Astrocyte (in vitro differentiated cells and primary cell): ENCODE measurements around the gene GALNT17. TPM values are rescaled to one million over a fixed set of nuclear protein-coding genes. Genes with fewer than 3 reads are reported as not detected.
"Not testable (repeated sequence)": the region's sequence is repeated elsewhere in the genome, so short reads cannot be mapped to it uniquely, and the experiment has no call there.

ENCODE experiments used
- DNase-seq: peaks from one replicate; pipeline ENCODE4 v3.0.0-alpha.2; 2010; ENCODE audit warnings: low read depth
- FAIRE-seq: peaks from 2 replicates; lab custom pipeline; 2011; peaks lifted over from hg19 to GRCh38; lab: Jason Lieb, UNC
- H2AFZ ChIP-seq: 2 replicates; pipeline ENCODE4 v1.6.0; 2012; ENCODE audit warnings: low read depth, low read length, inconsistent platforms
- H3K27ac ChIP-seq: 2 replicates; pipeline ENCODE4 v1.5.1; 2011; ENCODE audit warnings: low read depth, low read length, inconsistent platforms
- H3K27me3 ChIP-seq: 2 replicates; pipeline ENCODE4 v1.6.0; 2011; ENCODE audit warnings: low read length, inconsistent platforms; ENCODE audit not compliant: insufficient read depth
- H3K36me3 ChIP-seq: 2 replicates; pipeline ENCODE4 v1.5.1; 2011; ENCODE audit warnings: low read length, inconsistent platforms; ENCODE audit not compliant: insufficient read depth
- H3K4me1 ChIP-seq: 2 replicates; pipeline ENCODE4 v1.5.1; 2011; ENCODE audit warnings: low read length, inconsistent platforms; ENCODE audit not compliant: insufficient read depth
- H3K4me2 ChIP-seq: 2 replicates; pipeline ENCODE4 v1.6.0; 2012; ENCODE audit warnings: low read length, inconsistent platforms
- H3K4me3 ChIP-seq: 2 replicates; pipeline ENCODE4 v1.5.1; 2011; ENCODE audit warnings: low read depth, mild to moderate bottlenecking, low read length, inconsistent platforms; ENCODE audit not compliant: insufficient read depth
- H3K79me2 ChIP-seq: 2 replicates; pipeline ENCODE4 v1.6.0; 2012; ENCODE audit warnings: mild to moderate bottlenecking, low read length, inconsistent platforms; ENCODE audit not compliant: insufficient read depth
- H3K9ac ChIP-seq: 2 replicates; pipeline ENCODE4 v1.6.0; 2012; ENCODE audit warnings: mild to moderate bottlenecking, low read length, inconsistent platforms
- H3K9me3 ChIP-seq: 2 replicates; pipeline ENCODE4 v1.5.1; 2012; ENCODE audit warnings: low read depth, mild to moderate bottlenecking, low read length, inconsistent platforms; ENCODE audit not compliant: insufficient read depth
- H4K20me1 ChIP-seq: 2 replicates; pipeline ENCODE4 v1.6.0; 2012; ENCODE audit warnings: low read length, inconsistent platforms; ENCODE audit not compliant: insufficient read depth
- H3K27ac Mint-ChIP-seq: one replicate; pipeline ENCODE4 v1.8.0; 2021; ENCODE audit warnings: mild to moderate bottlenecking, mixed read lengths; ENCODE audit not compliant: unreplicated experiment
- H3K27me3 Mint-ChIP-seq: one replicate; pipeline ENCODE4 v1.8.0; 2021; ENCODE audit warnings: low read depth, mixed read lengths; ENCODE audit not compliant: unreplicated experiment
- H3K36me3 Mint-ChIP-seq: one replicate; pipeline ENCODE4 v1.8.0; 2021; ENCODE audit warnings: low read depth, mixed read lengths; ENCODE audit not compliant: unreplicated experiment
- H3K4me1 Mint-ChIP-seq: one replicate; pipeline ENCODE4 v1.8.0; 2021; ENCODE audit warnings: low read depth, mixed read lengths; ENCODE audit not compliant: unreplicated experiment
- H3K4me3 Mint-ChIP-seq: one replicate; pipeline ENCODE4 v1.8.0; 2021; ENCODE audit warnings: mild to moderate bottlenecking, moderate library complexity, mixed read lengths; ENCODE audit not compliant: unreplicated experiment
- H3K9me3 Mint-ChIP-seq: one replicate; pipeline ENCODE4 v1.8.0; 2021; ENCODE audit warnings: mild to moderate bottlenecking, mixed read lengths; ENCODE audit not compliant: unreplicated experiment
- EZH2 ChIP-seq: IDR thresholded peaks from 2 replicates; pipeline ENCODE4 v1.6.1; 2012; ENCODE audit warnings: mild to moderate bottlenecking, low read length, inconsistent platforms; ENCODE audit not compliant: insufficient read depth
- total RNA-seq: library from RNA; stranded (reverse); gene quantifications from 2 replicates; pipeline ENCODE4 v1.2.1, GENCODE V29; 2021
- TF ChIP-seq, protein P1 (sequence below): IDR thresholded peaks from 2 replicates; pipeline ENCODE4 v1.5.1; 2011; ENCODE audit warnings: low read depth, mild to moderate bottlenecking, inconsistent platforms, low read length, moderate library complexity; ENCODE audit not compliant: insufficient read depth

The GALNT17 gene
- total RNA-seq, 1 donor from 2014 or later = 7.8 TPM

DNA sequence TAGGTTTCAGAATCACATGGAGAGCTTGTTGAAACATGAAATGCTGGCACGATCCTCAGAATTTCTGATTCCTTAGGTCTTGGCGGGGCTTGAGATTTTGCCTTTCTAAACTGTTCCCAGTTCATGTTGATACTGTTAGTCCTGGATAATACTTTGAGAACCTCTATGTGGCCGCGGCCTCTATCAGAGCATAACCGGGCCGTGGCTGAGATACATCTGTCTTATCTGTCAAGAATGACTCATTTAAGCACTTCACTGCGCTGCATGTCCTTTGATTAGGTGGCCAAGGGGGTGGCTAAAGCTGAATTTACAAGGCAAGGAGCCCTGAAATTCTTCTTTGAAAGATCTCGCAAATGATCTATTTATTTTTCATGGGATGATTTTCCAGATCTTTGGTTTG lies 66.9 kb downstream of the GALNT17 start:
- H3K9me3 Mint-ChIP-seq = peaks cover 2% of the 10 kb centered on the region
- H3K4me3 ChIP-seq = no peak overlapping the region
- no peak overlapping the region for H3K27ac ChIP-seq
- no peaks in the 10 kb centered on the region for H4K20me1 ChIP-seq
- FAIRE-seq (no peak), DNase-seq (no peak)
- no peaks in the 10 kb centered on the region for H3K4me1 ChIP-seq
- no peak overlapping the region for H3K27ac Mint-ChIP-seq
- TF ChIP-seq, protein P1, sequence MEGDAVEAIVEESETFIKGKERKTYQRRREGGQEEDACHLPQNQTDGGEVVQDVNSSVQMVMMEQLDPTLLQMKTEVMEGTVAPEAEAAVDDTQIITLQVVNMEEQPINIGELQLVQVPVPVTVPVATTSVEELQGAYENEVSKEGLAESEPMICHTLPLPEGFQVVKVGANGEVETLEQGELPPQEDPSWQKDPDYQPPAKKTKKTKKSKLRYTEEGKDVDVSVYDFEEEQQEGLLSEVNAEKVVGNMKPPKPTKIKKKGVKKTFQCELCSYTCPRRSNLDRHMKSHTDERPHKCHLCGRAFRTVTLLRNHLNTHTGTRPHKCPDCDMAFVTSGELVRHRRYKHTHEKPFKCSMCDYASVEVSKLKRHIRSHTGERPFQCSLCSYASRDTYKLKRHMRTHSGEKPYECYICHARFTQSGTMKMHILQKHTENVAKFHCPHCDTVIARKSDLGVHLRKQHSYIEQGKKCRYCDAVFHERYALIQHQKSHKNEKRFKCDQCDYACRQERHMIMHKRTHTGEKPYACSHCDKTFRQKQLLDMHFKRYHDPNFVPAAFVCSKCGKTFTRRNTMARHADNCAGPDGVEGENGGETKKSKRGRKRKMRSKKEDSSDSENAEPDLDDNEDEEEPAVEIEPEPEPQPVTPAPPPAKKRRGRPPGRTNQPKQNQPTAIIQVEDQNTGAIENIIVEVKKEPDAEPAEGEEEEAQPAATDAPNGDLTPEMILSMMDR = no peak
- no peak for TF ChIP-seq EZH2
- H3K27me3 Mint-ChIP-seq = no peaks in the 10 kb centered on the region
- no peak overlapping the region for H2AFZ ChIP-seq
- no peaks in the 10 kb centered on the region for H3K27me3 ChIP-seq
- no peak overlapping the region for H3K4me3 Mint-ChIP-seq
- no peak overlapping the region for H3K9ac ChIP-seq
- no peaks in the 10 kb centered on the region for H3K9me3 ChIP-seq
- H3K36me3 Mint-ChIP-seq = no peaks in the 10 kb centered on the region
- no peaks in the 10 kb centered on the region for H3K4me1 Mint-ChIP-seq
- no peak overlapping the region for H3K4me2 ChIP-seq
- no peaks in the 10 kb centered on the region for H3K79me2 ChIP-seq
- H3K36me3 ChIP-seq = no peaks in the 10 kb centered on the region

DNA sequence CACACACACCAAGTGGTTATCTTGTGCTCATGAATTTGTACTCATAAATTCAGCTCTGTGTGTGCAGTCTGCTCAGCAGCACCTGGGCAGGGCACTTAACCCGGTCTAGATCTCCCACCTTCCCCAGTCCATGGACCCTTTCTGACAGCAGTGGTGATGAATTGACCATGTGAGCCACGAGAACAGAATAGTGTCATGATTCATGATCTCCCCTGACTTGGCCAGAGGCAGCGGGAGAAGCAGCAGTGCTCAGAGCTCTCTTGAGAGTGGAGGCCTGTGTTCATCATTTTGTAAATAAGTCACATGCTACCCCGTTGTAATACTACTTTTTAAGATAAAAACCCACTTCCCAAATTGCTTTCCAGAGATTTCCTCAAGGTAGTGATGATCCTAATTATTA lies 74.2 kb downstream of the GALNT17 start:
- H3K9me3 Mint-ChIP-seq = peaks cover 6% of the 10 kb centered on the region
- Histone ChIP-seq H3K36me3 (no peaks in the 10 kb centered on the region), H3K4me2 (no peak overlapping the region), H3K27me3 (no peaks in the 10 kb centered on the region), H3K79me2 (no peaks in the 10 kb centered on the region), H3K9me3 (no peaks in the 10 kb centered on the region), H3K9ac (no peak overlapping the region), H4K20me1 (no peaks in the 10 kb centered on the region), H2AFZ (no peak overlapping the region), H3K27ac (no peak overlapping the region), H3K4me3 (no peak overlapping the region), H3K4me1 (no peaks in the 10 kb centered on the region)
- peaks cover 2% of the 10 kb centered on the region for H3K4me1 Mint-ChIP-seq
- no peak overlapping the region for H3K4me3 Mint-ChIP-seq
- no peaks in the 10 kb centered on the region for H3K36me3 Mint-ChIP-seq
- no peaks in the 10 kb centered on the region for H3K27me3 Mint-ChIP-seq
- DNase-seq = no peak
- H3K27ac Mint-ChIP-seq = no peak overlapping the region
- no peak for FAIRE-seq
- TF ChIP-seq, protein P1 = no peak
- no peak for TF ChIP-seq EZH2

DNA sequence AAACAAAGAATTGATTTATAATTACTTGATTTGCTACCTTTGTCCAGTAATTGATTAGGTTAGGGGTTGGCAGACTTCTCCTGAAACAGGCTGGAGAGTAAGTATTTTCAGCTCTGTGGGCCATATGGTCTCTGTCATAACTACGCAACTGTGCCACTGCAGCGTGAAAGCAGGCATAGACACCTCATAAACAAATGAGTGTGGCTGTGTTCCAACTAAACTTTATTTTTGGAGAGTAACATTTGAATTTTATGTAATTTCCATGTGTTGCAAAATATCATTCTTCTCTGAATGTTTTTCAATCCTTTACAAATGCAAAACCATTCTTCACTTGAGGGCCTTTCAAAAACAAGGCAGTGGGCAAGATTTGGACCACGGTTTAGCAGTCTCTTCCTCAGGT lies 76.9 kb downstream of the GALNT17 start:
- Histone ChIP-seq H3K9me3 (no peaks in the 10 kb centered on the region), H3K4me2 (no peak overlapping the region), H4K20me1 (no peaks in the 10 kb centered on the region), H3K4me1 (no peaks in the 10 kb centered on the region), H3K4me3 (no peak overlapping the region), H3K27ac (no peak overlapping the region), H2AFZ (no peak overlapping the region), H3K36me3 (no peaks in the 10 kb centered on the region), H3K9ac (no peak overlapping the region), H3K27me3 (no peaks in the 10 kb centered on the region), H3K79me2 (no peaks in the 10 kb centered on the region)
- TF ChIP-seq EZH2 = no peak
- TF ChIP-seq, protein P1 = no peak
- no peak overlapping the region for H3K4me3 Mint-ChIP-seq
- no peaks in the 10 kb centered on the region for H3K27me3 Mint-ChIP-seq
- FAIRE-seq (no peak), DNase-seq (no peak)
- peaks cover 2% of the 10 kb centered on the region for H3K4me1 Mint-ChIP-seq
- H3K27ac Mint-ChIP-seq = no peak overlapping the region
- peaks cover 4% of the 10 kb centered on the region for H3K9me3 Mint-ChIP-seq
- peaks cover 2% of the 10 kb centered on the region for H3K36me3 Mint-ChIP-seq

DNA sequence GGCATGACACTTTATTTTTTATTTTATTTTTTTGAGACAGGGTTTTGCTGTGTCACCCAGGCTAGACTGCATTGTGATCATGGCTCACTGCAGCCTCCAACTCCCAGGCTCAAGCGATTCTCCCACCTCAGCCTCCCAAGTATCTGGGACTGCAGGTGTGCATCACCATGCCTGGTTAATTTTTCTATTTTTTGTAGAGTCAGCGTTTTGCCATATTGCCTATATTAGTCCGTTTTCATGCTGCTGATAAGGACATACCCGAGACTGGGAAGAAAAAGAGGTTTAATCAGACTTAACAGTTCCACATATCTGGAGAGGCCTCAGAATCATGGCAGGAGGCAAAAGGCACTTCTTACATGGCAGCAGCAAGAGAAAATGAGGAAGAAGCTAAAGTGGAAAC lies 77.5 kb downstream of the GALNT17 start:
- not testable (repeated sequence) for H3K4me3 Mint-ChIP-seq, H3K27me3 Mint-ChIP-seq, H3K4me1 ChIP-seq, H3K27ac Mint-ChIP-seq, H3K9ac ChIP-seq, H3K4me3 ChIP-seq, H3K9me3 Mint-ChIP-seq, H3K36me3 Mint-ChIP-seq, DNase-seq, H3K27ac ChIP-seq, H3K4me1 Mint-ChIP-seq, H3K27me3 ChIP-seq, H4K20me1 ChIP-seq, H3K9me3 ChIP-seq, FAIRE-seq, H3K79me2 ChIP-seq, H2AFZ ChIP-seq, H3K4me2 ChIP-seq, H3K36me3 ChIP-seq
